A673 (cell line): ENCODE results near the gene SNTG2. TPM values are rescaled to one million over a fixed set of nuclear protein-coding genes. Genes with fewer than 3 reads are reported as not detected.

Experiments used
- BruUV-seq: library from RNA; stranded (reverse); fragments of 400-500 nt; replicated peaks from 2 replicates; lab custom pipeline; 2021; lab: Mats Ljungman, UMichigan
- CTCF ChIA-PET: fragments of 300-600 bp; sonication (Branson Sonifier 250); formaldehyde crosslinking; loops from one replicate; lab custom pipeline; 2022; ENCODE audit warnings: antibody characterized with exemption; lab: Charles Lee
- POLR2A ChIA-PET: fragments of 300-600 bp; sonication (Branson Sonifier 250); formaldehyde crosslinking; loops from one replicate; lab custom pipeline; 2022; ENCODE audit warnings: antibody characterized with exemption; ENCODE audit not compliant: low non-redundant PET; lab: Charles Lee
- DNase-seq: peaks from one replicate; pipeline ENCODE4 v3.0.0-alpha.2; 2015; ENCODE audit warnings: low spot score
- H3K27ac ChIP-seq: fragments of 200-600 bp; sonication (generic); 2 replicates; pipeline ENCODE4 v1.5.1; 2016; ENCODE audit warnings: mixed run types, low read depth, mild to moderate bottlenecking, mixed read lengths, antibody characterized with exemption, low read length; ENCODE audit not compliant: poor library complexity, severe bottlenecking
- H3K27me3 ChIP-seq: fragments of 200-600 bp; sonication (generic); replicated peaks from 2 replicates; pipeline ENCODE4 v1.6.1; 2017; ENCODE audit warnings: mixed run types, low read depth, mild to moderate bottlenecking, mixed read lengths, antibody characterized with exemption, low read length; ENCODE audit not compliant: insufficient read depth, poor library complexity
- H3K36me3 ChIP-seq: fragments of 200-600 bp; sonication (generic); 2 replicates; pipeline ENCODE4 v1.6.1; 2016; ENCODE audit warnings: mixed run types, mild to moderate bottlenecking, mixed read lengths, antibody characterized with exemption, low read length; ENCODE audit not compliant: insufficient read depth, poor library complexity, severe bottlenecking
- H3K4me1 ChIP-seq: fragments of 200-600 bp; sonication (generic); 2 replicates; pipeline ENCODE4 v1.6.1; 2017; ENCODE audit warnings: mixed run types, mild to moderate bottlenecking, mixed read lengths, antibody characterized with exemption, low read length; ENCODE audit not compliant: insufficient read depth, poor library complexity, severe bottlenecking
- H3K4me3 ChIP-seq: fragments of 200-600 bp; sonication (generic); 2 replicates; pipeline ENCODE4 v1.5.1; 2016; ENCODE audit warnings: low read depth, mixed run types, mild to moderate bottlenecking, mixed read lengths, low read length; ENCODE audit not compliant: poor library complexity, severe bottlenecking
- H3K9me3 ChIP-seq: fragments of 200-600 bp; sonication (generic); 2 replicates; pipeline ENCODE4 v1.6.1; 2016; ENCODE audit warnings: mixed run types, low read depth, mild to moderate bottlenecking, mixed read lengths, antibody characterized with exemption, low read length; ENCODE audit not compliant: poor library complexity, severe bottlenecking
- CTCF ChIP-seq: fragments of 300-800, 200-600 bp; sonication (generic); conservative IDR thresholded peaks from 2 replicates; pipeline ENCODE4 v1.5.1; 2017; ENCODE audit warnings: low read depth, mild to moderate bottlenecking, antibody characterized with exemption, low read length, moderate library complexity, mixed read lengths
- EZH2 ChIP-seq: fragments of 200-600 bp; sonication (generic); IDR thresholded peaks from 2 replicates; pipeline ENCODE4 v1.6.1; 2017; ENCODE audit warnings: borderline replicate concordance, low read depth, mild to moderate bottlenecking, mixed read lengths, antibody characterized with exemption, low read length; ENCODE audit not compliant: poor library complexity, severe bottlenecking
- intact Hi-C: fragments of 100-400 bp; cut with micrococcal nuclease; formaldehyde crosslinking; loops from one replicate; pipeline ENCODE4 v1.10.0; 2022; ENCODE audit not compliant: unreplicated experiment
- total RNA-seq: library from RNA; stranded (reverse); gene quantifications from 2 replicates; pipeline ENCODE4 v1.2.3, GENCODE V29; 2021

SNTG2 gene
- total RNA-seq, 1 experiment from 2014 or later = 3.7 TPM

- CTCF ChIA-PET = interaction anchor here (0.6 kb wide), 1 partner anchor 104 kb away, joined by 4 read pairs; no protein-coding TSS in a partner anchor
- no TSS peak for BruUV-seq
These were observed 5.5 kb upstream of the SNTG2 start for GRCh38 chr2:945104-945503.

GRCh38 chr2:946073-946948 lies 4.3 kb upstream of the SNTG2 start:
- H3K4me1 ChIP-seq = peaks cover 6% of the 10 kb centered on the region
- TF ChIP-seq CTCF = no peak
- TF ChIP-seq EZH2 = no peak
- no peak overlapping the region for H3K4me3 ChIP-seq
- no TSS peak for BruUV-seq
- POLR2A ChIA-PET = no interaction called here
- DNase-seq = no peak
- peaks cover 13% of the 10 kb centered on the region for H3K27me3 ChIP-seq
- intact Hi-C loops = no loop called here
- no peak overlapping the region for H3K27ac ChIP-seq
- H3K9me3 ChIP-seq = no peaks in the 10 kb centered on the region
- no peaks in the 10 kb centered on the region for H3K36me3 ChIP-seq
- CTCF ChIA-PET = no interaction called here

More at GRCh38 chr2:945104-945503, 5.5 kb upstream of the SNTG2 start:
- Histone ChIP-seq H3K27ac (no peak overlapping the region), H3K36me3 (no peaks in the 10 kb centered on the region), H3K9me3 (no peaks in the 10 kb centered on the region), H3K4me3 (no peak overlapping the region), H3K27me3 (peaks cover 10% of the 10 kb centered on the region), H3K4me1 (peaks cover 6% of the 10 kb centered on the region)
- TF ChIP-seq CTCF (no peak), EZH2 (no peak)
- POLR2A ChIA-PET = no interaction called here
- no peak for DNase-seq
- intact Hi-C loops = no loop called here

DNA sequence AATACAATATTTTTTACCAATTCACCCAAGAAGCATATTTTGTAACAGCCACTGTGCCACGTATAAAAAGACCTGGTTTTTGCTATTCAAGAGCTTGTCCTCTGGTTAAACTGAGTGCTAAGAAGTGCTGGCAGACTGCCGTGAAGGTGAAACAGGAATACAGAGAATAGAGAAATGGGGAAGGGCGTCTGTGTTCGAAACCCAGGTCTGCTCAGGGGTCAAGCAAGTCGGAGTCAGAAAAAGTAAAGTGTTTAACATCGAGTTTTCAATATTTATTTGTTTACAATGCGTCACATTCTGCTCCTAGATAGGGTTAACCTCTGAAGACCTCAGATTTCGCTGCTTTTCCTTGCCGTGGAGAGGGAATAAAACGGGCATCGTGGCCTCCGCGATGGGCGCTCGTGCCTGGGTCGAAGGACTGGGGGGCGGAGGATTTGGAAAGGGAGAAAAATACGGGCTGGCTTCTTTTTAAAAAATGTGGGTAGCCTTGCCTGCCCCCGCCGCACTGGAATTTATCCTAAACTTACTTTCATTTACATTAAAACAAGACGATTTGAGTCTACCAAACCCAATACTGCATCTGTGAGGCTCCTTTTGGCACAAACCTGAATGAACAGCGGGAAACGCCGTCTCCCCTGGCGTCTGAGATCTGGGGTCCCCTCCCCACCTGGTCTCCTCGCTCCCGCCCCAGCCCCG lies 1.1 kb upstream of the SNTG2 start:
- no TSS peak for BruUV-seq
- no peak for DNase-seq
- POLR2A ChIA-PET = no interaction called here
- intact Hi-C loops = loop anchor here (5.0 kb wide), 1 partner anchor 128 kb away; no protein-coding TSS in a partner anchor
- Histone ChIP-seq H3K4me3 (peak overlapping the region; percentile 58), H3K9me3 (no peaks in the 10 kb centered on the region), H3K36me3 (no peaks in the 10 kb centered on the region), H3K27me3 (peaks cover 20% of the 10 kb centered on the region), H3K27ac (peak overlapping the region; percentile 42), H3K4me1 (peaks cover 6% of the 10 kb centered on the region)
- TF ChIP-seq EZH2 (no peak), CTCF (no peak)
- CTCF ChIA-PET = interaction anchor here (0.6 kb wide), 1 partner anchor 239 kb away, joined by 3 read pairs; no protein-coding TSS in a partner anchor
